ENCODE data around the gene SAP130.

DNA sequence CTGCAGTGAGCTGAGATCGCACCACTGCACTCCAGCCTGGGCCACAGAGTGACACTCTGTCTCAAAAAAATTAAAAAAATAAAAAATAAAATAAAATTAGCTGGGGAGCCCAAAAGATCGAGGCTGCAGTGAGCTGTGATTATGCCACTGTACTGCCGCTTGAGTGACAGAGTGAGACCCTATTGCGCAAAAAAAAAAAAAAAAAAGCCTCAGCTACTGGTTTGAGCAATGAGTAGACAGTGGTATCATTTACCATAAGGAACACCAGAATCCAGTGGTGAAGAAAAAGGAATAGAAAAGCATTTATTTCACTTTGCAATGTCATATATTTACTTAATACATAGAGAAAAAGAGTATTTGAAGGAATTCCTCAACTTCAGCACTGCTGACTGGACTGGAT is 3.0 kb downstream of the SAP130 start:
- TF ChIP-seq CTBP1 (IDR thresholded peaks at IDR 0.05; ENCODE audit: borderline replicate concordance) (no peak), SP1 (IDR thresholded peaks at IDR 0.05) (no peak), SUZ12 (IDR thresholded peaks at IDR 0.05) (no peak), NFRKB (IDR thresholded peaks at IDR 0.05) (no peak), FOXA1 (IDR thresholded peaks at IDR 0.05) (no peak), LEF1 (IDR thresholded peaks at IDR 0.05; ENCODE audit: borderline replicate concordance) (no peak)
